Non-pigmented ciliary epithelial cell (primary cell): ENCODE results near the gene GPR42.

Source experiments
- DNase-seq: peaks from one replicate; pipeline ENCODE4 v3.0.0-alpha.2; 2010; ENCODE audit warnings: low read depth

Gene GPR42, protein sequence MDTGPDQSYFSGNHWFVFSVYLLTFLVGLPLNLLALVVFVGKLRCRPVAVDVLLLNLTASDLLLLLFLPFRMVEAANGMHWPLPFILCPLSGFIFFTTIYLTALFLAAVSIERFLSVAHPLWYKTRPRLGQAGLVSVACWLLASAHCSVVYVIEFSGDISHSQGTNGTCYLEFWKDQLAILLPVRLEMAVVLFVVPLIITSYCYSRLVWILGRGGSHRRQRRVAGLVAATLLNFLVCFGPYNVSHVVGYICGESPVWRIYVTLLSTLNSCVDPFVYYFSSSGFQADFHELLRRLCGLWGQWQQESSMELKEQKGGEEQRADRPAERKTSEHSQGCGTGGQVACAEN

DNA sequence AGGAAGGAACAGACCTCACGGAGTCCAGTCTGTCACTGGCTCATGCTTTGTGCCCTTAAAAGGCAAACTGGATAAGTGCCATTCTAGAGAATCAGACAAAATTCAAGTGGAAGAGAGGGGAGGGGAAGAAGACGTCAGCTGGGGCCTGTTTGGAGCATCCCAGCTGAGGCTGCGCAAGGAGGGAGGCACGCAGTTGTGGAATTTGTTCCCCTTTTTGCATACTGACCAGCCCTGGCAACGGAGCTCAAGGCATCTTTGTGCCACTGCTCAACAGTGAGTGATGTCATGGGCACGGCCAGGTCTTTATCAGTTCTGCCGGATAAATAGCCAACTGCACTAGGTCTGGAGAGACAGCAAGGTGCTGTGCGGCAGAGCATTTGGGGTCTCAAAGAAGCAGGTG is at the start of gene GPR42:
TSS of gene GPR42 (plus strand) at position 347 of the 400 bp plus-strand sequence. CDS start 292 bp downstream, outside the sequence.
- DNase-seq = no peak

- no peak for DNase-seq
These were observed 49.6 kb upstream of the GPR42 start for GRCh38 chr19:35321291-35321690.

GRCh38 chr19:35322014-35322413 is 48.9 kb upstream of the GPR42 start:
- DNase-seq = no peak

GRCh38 chr19:35327642-35328041 is 43.2 kb upstream of the GPR42 start:
- DNase-seq = no peak

DNA sequence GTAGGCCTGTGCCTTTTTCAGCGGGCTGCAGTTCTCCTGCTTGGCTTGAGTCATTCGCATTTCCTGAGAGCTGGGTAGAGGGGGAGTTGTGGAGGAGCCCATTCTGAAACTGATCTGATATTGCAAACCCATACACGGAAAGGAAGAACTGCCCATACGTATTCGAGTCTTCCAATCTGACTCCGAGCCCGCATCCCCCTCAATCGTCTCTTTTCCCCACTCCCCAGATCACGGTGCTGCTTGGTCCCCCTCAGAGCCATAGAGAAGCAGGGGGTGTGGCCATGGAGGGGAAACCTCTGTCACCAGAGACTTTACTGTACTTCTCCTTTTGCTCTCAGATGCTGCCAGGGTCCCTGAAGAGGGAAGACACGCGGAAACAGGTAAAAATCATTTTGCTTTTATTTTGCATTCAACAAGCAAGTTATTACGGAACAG is 42.0 kb upstream of the GPR42 start, which contains the start of gene CD22:
TSS of gene CD22 (plus strand) at position 337 of the 435 bp plus-strand sequence. CDS start 2,854 bp downstream, outside the sequence.
- DNase-seq = no peak

DNA sequence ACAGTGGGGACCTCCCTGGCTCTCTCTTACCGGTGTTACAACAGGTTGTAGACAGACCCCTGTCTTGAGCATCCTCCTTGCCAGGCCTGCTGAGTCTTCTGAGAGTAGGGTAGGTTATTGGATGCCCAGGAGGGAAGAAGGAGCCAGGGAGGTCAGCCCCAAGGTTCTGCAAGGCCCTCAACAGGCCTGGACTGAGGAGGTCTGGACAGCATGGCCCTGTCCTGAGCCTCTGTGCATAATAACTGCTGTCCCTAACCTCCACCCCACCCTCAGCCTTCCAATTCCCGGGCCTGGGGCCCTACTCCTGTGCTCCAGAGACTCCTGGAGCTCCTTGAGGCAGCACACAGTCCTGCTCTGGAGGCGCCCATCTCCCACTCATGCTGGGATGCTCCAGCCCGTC is 41.5 kb upstream of the GPR42 start:
- no peak for DNase-seq

- no peak for DNase-seq
These were observed 40.4 kb upstream of the GPR42 start for GRCh38 chr19:35330475-35330874.

- DNase-seq = no peak
These were observed 39.2 kb upstream of the GPR42 start for GRCh38 chr19:35331551-35332214.

- DNase-seq = no peak
These were observed 38.1 kb upstream of the GPR42 start for GRCh38 chr19:35332817-35333216.

GRCh38 chr19:35334144-35334753 is 36.6 kb upstream of the GPR42 start:
- no peak for DNase-seq

GRCh38 chr19:35336166-35336955 is 34.5 kb upstream of the GPR42 start:
- DNase-seq = no peak

DNA sequence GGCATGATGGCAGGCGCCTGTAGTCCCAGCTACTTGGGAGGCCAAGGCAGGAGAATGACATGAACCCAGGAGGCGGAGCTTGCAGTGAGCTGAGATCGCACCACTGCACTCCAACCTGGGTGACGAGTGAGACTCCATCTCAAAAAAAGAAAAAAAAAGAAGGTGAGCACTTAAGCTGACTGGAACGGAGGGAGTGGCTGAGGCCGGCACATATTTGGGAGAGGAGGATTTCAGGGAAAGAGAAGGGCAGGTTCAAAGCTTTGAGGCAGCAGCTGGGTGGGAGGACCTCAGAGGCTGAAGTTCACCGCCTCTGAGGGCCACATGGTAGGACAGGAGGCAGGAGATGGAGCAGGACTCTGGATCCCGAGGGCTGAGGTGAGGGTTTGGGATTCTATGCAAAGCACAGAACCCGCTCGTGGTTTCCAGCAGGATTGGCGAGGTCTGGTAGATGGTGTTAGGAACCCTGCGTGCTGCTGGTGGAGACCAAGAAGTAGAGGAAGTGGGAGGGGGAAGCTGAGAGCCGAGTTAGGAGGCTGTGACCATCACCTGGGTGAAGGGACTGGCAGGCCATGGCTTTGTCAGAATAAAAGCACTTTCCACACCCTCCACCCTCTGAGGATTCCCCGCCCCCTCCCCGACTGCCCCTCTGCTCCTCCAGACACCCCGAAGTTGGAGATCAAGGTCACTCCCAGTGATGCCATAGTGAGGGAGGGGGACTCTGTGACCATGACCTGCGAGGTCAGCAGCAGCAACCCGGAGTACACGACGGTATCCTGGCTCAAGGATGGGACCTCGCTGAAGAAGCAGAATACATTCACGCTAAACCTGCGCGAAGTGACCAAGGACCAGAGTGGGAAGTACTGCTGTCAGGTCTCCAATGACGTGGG is 33.5 kb upstream of the GPR42 start:
- no peak for DNase-seq

DNA sequence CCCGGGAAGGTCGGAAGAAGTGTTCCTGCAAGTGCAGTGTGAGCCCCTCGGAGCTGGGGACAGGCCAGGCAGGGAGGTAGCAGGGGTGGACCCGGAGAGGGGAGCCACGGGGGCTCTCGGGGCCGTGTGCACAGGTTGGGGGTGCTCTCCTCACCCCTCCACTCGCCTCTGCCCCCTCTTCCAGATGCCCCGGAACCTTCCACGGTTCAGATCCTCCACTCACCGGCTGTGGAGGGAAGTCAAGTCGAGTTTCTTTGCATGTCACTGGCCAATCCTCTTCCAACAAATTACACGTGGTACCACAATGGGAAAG is 32.9 kb upstream of the GPR42 start:
- no peak for DNase-seq

DNA sequence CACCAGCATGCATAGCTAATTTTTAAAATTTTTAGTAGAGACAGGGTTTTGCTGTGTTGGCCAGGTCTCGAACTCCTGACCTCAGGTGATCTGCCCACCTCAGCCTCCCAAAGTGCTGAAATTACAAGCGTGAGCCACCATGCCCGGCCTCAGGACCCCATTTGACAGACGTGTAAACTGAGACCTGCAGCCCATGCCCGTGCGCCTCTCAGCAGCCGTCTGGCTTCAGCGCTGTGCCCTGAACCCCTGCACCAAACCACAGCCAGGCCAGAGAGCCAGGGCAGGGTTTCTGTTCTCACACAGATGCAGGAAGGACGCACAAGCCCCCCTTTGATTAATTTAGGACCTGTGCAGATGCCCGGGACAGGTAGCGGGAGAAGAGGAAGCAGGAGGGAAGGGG is 30.4 kb upstream of the GPR42 start:
- no peak for DNase-seq

GRCh38 chr19:35341006-35341405 is 29.9 kb upstream of the GPR42 start:
- DNase-seq = no peak

DNA sequence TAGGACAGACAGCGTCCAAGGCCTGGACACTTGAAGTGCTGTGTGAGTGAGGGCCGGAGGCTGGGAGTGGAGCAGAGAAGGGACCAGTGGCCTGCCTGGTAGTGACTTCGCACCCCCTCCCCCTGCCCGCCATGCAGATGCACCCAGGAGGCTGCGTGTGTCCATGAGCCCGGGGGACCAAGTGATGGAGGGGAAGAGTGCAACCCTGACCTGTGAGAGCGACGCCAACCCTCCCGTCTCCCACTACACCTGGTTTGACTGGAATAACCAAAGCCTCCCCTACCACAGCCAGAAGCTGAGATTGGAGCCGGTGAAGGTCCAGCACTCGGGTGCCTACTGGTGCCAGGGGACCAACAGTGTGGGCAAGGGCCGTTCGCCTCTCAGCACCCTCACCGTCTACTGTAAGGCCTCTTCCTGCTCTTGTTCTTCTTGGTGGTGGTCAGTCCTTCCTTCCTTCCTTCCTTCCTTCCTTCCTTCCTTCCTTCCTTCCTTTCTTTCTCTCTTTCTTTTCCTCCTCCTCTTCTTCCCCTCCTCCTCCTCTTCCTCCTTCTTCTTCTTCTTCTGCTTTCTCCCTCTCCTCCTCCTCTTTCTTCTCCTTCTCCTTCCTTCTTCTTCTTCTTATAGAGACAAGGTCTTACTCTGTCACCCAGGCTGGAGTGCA is 29.2 kb upstream of the GPR42 start:
- DNase-seq = no peak

DNA sequence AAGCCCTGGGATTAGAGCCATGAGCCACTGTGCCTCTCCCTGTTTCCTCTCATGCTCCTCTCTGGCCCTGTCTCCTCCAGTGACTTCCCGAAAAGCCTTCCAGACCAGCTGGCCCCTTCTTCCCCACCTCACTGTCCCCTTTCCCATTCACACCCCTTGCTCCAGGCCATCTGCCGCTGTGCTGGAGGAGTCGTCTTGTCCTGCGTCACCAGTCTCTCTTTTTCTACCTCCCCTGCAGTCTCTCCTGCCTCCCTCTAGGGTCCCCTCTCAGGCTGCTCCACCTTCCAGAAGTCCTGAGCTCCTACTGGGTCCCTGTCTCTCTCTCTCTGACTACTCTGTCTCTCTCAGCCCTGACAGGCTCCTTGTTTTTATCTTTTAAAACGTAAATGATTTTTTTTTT is 28.4 kb upstream of the GPR42 start:
- no peak for DNase-seq

- DNase-seq = no peak
These were observed 26.3 kb upstream of the GPR42 start for GRCh38 chr19:35344511-35345031.

GRCh38 chr19:35345671-35346111 is 25.2 kb upstream of the GPR42 start:
- no peak for DNase-seq
